Keratinocyte (primary cell): ENCODE results near the gene DCLK1. TPM values are rescaled to one million over a fixed set of nuclear protein-coding genes. Genes with fewer than 3 reads are reported as not detected.

Source experiments
- DNase-seq: peaks from one replicate; pipeline ENCODE4 v3.0.0-alpha.2; 2011; ENCODE audit warnings: low read depth, missing footprints, low spot score
- FAIRE-seq: peaks from 2 replicates; lab custom pipeline; 2011; peaks lifted over from hg19 to GRCh38; lab: Jason Lieb, UNC
- H2AFZ ChIP-seq: 2 replicates; pipeline ENCODE4 v1.6.0; 2012; ENCODE audit warnings: low read length, control low read depth, inconsistent platforms; ENCODE audit not compliant: control insufficient read depth
- H3K27ac ChIP-seq: 2 replicates; pipeline ENCODE4 v1.5.1; 2011; ENCODE audit warnings: low read length; ENCODE audit not compliant: control insufficient read depth, insufficient read depth
- H3K27me3 ChIP-seq: 3 replicates; pipeline ENCODE4 v1.6.0; 2011; ENCODE audit warnings: low read length; ENCODE audit not compliant: control insufficient read depth, insufficient read depth; ENCODE audit errors: extremely low read depth
- H3K36me3 ChIP-seq, 2 experiments: 2 replicates in 1 of 2; 3 replicates in 1 of 2; pipeline ENCODE4 v1.5.1; 2011; ENCODE audit warnings: low read length in 2 of 2, mild to moderate bottlenecking in 1 of 2; ENCODE audit not compliant: control insufficient read depth in 2 of 2, insufficient read depth in 2 of 2; ENCODE audit errors: extremely low read depth in 1 of 2
- H3K4me1 ChIP-seq: 3 replicates; pipeline ENCODE4 v1.5.1; 2011; ENCODE audit warnings: low read length; ENCODE audit not compliant: control insufficient read depth, insufficient read depth; ENCODE audit errors: extremely low read depth
- H3K4me2 ChIP-seq: 3 replicates; pipeline ENCODE4 v1.6.0; 2011; ENCODE audit warnings: low read depth, low read length; ENCODE audit not compliant: control insufficient read depth, insufficient read depth; ENCODE audit errors: extremely low read depth
- H3K4me3 ChIP-seq, 3 experiments: fragments of 200-600 bp in 1 of 3; sonication (generic) in 1 of 3; 2 replicates in 2 of 3; 3 replicates in 1 of 3; pipeline ENCODE4 v1.5.1; 2011 to 2016; ENCODE audit warnings: low read length in 3 of 3, mild to moderate bottlenecking in 3 of 3, control low read depth in 2 of 3, inconsistent platforms in 1 of 3, low read depth in 1 of 3, mixed read lengths in 1 of 3, mixed run types in 1 of 3, moderate library complexity in 1 of 3; ENCODE audit not compliant: control insufficient read depth in 2 of 3, insufficient read depth in 2 of 3; ENCODE audit errors: extremely low read depth in 1 of 3
- H3K79me2 ChIP-seq: 2 replicates; pipeline ENCODE4 v1.6.0; 2012; ENCODE audit warnings: low read length; ENCODE audit not compliant: control insufficient read depth, insufficient read depth
- H3K9ac ChIP-seq: 3 replicates; pipeline ENCODE4 v1.6.0; 2011; ENCODE audit warnings: low read length; ENCODE audit not compliant: control insufficient read depth, insufficient read depth; ENCODE audit errors: extremely low read depth
- H3K9me1 ChIP-seq: 3 replicates; pipeline ENCODE4 v1.6.0; 2011; ENCODE audit warnings: low read length; ENCODE audit not compliant: control insufficient read depth, insufficient read depth; ENCODE audit errors: extremely low read depth
- H3K9me3 ChIP-seq: 2 replicates; pipeline ENCODE4 v1.5.1; 2012; ENCODE audit warnings: low read depth, low read length; ENCODE audit not compliant: control insufficient read depth
- H4K20me1 ChIP-seq: 3 replicates; pipeline ENCODE4 v1.6.0; 2011; ENCODE audit warnings: low read length; ENCODE audit not compliant: control insufficient read depth, insufficient read depth; ENCODE audit errors: extremely low read depth
- CTCF ChIP-seq, 3 experiments: IDR thresholded peaks in 1 of 3; conservative IDR thresholded peaks in 1 of 3; optimal IDR thresholded peaks in 1 of 3; 2 replicates in 2 of 3; 3 replicates in 1 of 3; pipeline versions ENCODE3 to v1.5.1; 2011; ENCODE audit warnings: low read length in 3 of 3, mild to moderate bottlenecking in 3 of 3, moderate library complexity in 2 of 3, control low read depth in 1 of 3, inconsistent platforms in 1 of 3; ENCODE audit not compliant: insufficient read depth in 2 of 3; ENCODE audit errors: extremely low read depth in 1 of 3
- EZH2 ChIP-seq: IDR thresholded peaks from one replicate; pipeline ENCODE4 v1.6.1; 2012; ENCODE audit warnings: inconsistent platforms, mild to moderate bottlenecking, low read length, moderate library complexity
- dilution Hi-C: fragments of 300-500 bp; cut with MboI; formaldehyde crosslinking; loops from one replicate; pipeline ENCODE4 v1.7.0; 2020; ENCODE audit warnings: low sequenced_read_pairs; ENCODE audit not compliant: extremely low pct_ligation_motif_present
- polyA plus RNA-seq, 5 experiments: library from polyadenylated mRNA; depleted of rRNA in 3 of 5; stranded (reverse) in 3 of 5; stranded (forward) in 1 of 5; unstranded in 1 of 5; fragments of >200 nt; gene quantifications; 1 replicate in 1 of 5; 2 replicates in 3 of 5; 3 replicates in 1 of 5; pipeline versions ENCODE4 v1.2.1 to v1.2.3, GENCODE V29; 2011 to 2012; ENCODE audit warnings: missing spikeins in 2 of 5, low read depth in 1 of 5, low replicate concordance in 1 of 5

Gene DCLK1
- polyA plus RNA-seq, 1 donor (not counting 4 experiments of a cell fraction or from before 2014, with no cell fraction given): 0.04 TPM

GRCh38 chr13:35966024-35966423 is 165.2 kb downstream of the DCLK1 start:
- H3K4me3 ChIP-seq: no peak overlapping the region
- H3K36me3 ChIP-seq: no peaks in the 10 kb centered on the region
- TF ChIP-seq EZH2 (no peak), CTCF (optimal IDR thresholded peaks at IDR 0.05 in 1 of 3, IDR thresholded peaks at IDR 0.05 in 1 of 3, conservative IDR thresholded peaks at IDR 0.05 in 1 of 3; ENCODE audit: extremely low read depth in 1 of 3, insufficient read depth in 2 of 3, low read length in 3 of 3) (no peak)
- DNase-seq: no peak
- H3K9me3 ChIP-seq: no peaks in the 10 kb centered on the region
- H2AFZ ChIP-seq: no peak overlapping the region
- dilution Hi-C loops: no loop called here
- H3K79me2 ChIP-seq: no peaks in the 10 kb centered on the region
- no peaks in the 10 kb centered on the region for H3K27me3 ChIP-seq
- FAIRE-seq: no peak
- no peaks in the 10 kb centered on the region for H3K4me1 ChIP-seq
- no peak overlapping the region for H3K4me2 ChIP-seq
- H3K9ac ChIP-seq: no peak overlapping the region
- H3K9me1 ChIP-seq: no peaks in the 10 kb centered on the region
- no peak overlapping the region for H3K27ac ChIP-seq
- H4K20me1 ChIP-seq: no peaks in the 10 kb centered on the region

- H3K27me3 ChIP-seq: no peaks in the 10 kb centered on the region
- dilution Hi-C loops: no loop called here
- no peak overlapping the region for H3K9ac ChIP-seq
- H3K36me3 ChIP-seq: no peaks in the 10 kb centered on the region
- no peak overlapping the region for H3K4me3 ChIP-seq
- TF ChIP-seq CTCF (optimal IDR thresholded peaks at IDR 0.05 in 1 of 3, IDR thresholded peaks at IDR 0.05 in 1 of 3, conservative IDR thresholded peaks at IDR 0.05 in 1 of 3; ENCODE audit: extremely low read depth in 1 of 3, insufficient read depth in 2 of 3, low read length in 3 of 3) (no peak), EZH2 (no peak)
- no peaks in the 10 kb centered on the region for H4K20me1 ChIP-seq
- H3K9me3 ChIP-seq: no peaks in the 10 kb centered on the region
- H3K9me1 ChIP-seq: no peaks in the 10 kb centered on the region
- no peaks in the 10 kb centered on the region for H3K4me1 ChIP-seq
- DNase-seq (no peak), FAIRE-seq (no peak)
- H2AFZ ChIP-seq: no peak overlapping the region
- H3K27ac ChIP-seq: no peak overlapping the region
- no peaks in the 10 kb centered on the region for H3K79me2 ChIP-seq
- no peak overlapping the region for H3K4me2 ChIP-seq
Measured at GRCh38 chr13:35965226-35965927, 165.8 kb downstream of the DCLK1 start.
